ENCODE results near the gene ANXA2R. TPM values are rescaled to one million over a fixed set of nuclear protein-coding genes. Genes with fewer than 3 reads are reported as not detected.

Gene ANXA2R
- total and polyA plus RNA-seq, 9 of the 15 experiments (the other 6 are each of a cell fraction or from before 2014, with no cell fraction given): 2.1 to 4.8 (median 3.4) TPM

- TF ChIP-seq ARID3B (CRISPR knock-in tag; IDR thresholded peaks at IDR 0.05; ENCODE audit: borderline replicate concordance): no peak
- peak; percentile 82 for TF ChIP-seq BACH1 (tag; IDR thresholded peaks at IDR 0.05)
- TF ChIP-seq FUS (optimal IDR thresholded peaks at IDR 0.05; ENCODE audit: low read depth, low read length): no peak
- TF ChIP-seq CTBP1 (IDR thresholded peaks at IDR 0.05; ENCODE audit: borderline replicate concordance): peak; percentile 84; the same call in 1 of the 2 replicates
- TF ChIP-seq PHF8 (IDR thresholded peaks at IDR 0.05; ENCODE audit: borderline replicate concordance, low read length): peak; percentile 32; the same call in 1 of the 2 replicates
- peak; percentile 48; the same call in 1 of the 2 replicates for TF ChIP-seq POLR2G (IDR thresholded peaks at IDR 0.05; ENCODE audit: low read depth, low read length)
- no peak for TF ChIP-seq PCBP1 (IDR thresholded peaks at IDR 0.05; ENCODE audit: low read depth, low read length, poor library complexity, severe bottlenecking)
- no peak for TF ChIP-seq STAG1 (CRISPR knock-in tag; IDR thresholded peaks at IDR 0.05; ENCODE audit: borderline replicate concordance)
- TF ChIP-seq RAD51 (IDR thresholded peaks at IDR 0.05; ENCODE audit: borderline replicate concordance, low read depth): 0 out of 2 replicates have a peak, but pooled peaks have one; percentile 22
- peak; percentile 72 for TF ChIP-seq MYC (IDR thresholded peaks at IDR 0.05; ENCODE audit: low read depth, low read length)
- 0 out of 2 replicates have a peak, but pooled peaks have one; percentile 12 for TF ChIP-seq MYC (CRISPR knock-in tag; IDR thresholded peaks at IDR 0.05; ENCODE audit: borderline replicate concordance, low read depth)
- TF ChIP-seq TCF3 (CRISPR knock-in tag; IDR thresholded peaks at IDR 0.05): peak; percentile 85
- no peak for TF ChIP-seq ZNF197 (CRISPR knock-in tag; IDR thresholded peaks at IDR 0.05; ENCODE audit: low read depth)
- 0 out of 2 replicates have a peak, but pooled peaks have one; percentile 55 for TF ChIP-seq TCFL5 (CRISPR knock-in tag; conservative IDR thresholded peaks at IDR 0.05)
- no peak for TF ChIP-seq SIN3A (IDR thresholded peaks at IDR 0.05; ENCODE audit: borderline replicate concordance in 2 of 2, control insufficient read depth in 1 of 2, low read depth in 2 of 2, low read length in 2 of 2)
- TF ChIP-seq ZNF431 (CRISPR knock-in tag; IDR thresholded peaks at IDR 0.05): no peak
- no peak for TF ChIP-seq ZNF384 (IDR thresholded peaks at IDR 0.05; ENCODE audit: low read depth, low read length)
- no peak for TF ChIP-seq ZNF282 (CRISPR knock-in tag; IDR thresholded peaks at IDR 0.05)
- no peak for TF ChIP-seq IRF2 (CRISPR knock-in tag; IDR thresholded peaks at IDR 0.05)
- TF ChIP-seq E2F1 (CRISPR knock-in tag; IDR thresholded peaks at IDR 0.05): no peak
- no peak for TF ChIP-seq MTF1 (CRISPR knock-in tag; IDR thresholded peaks at IDR 0.05; ENCODE audit: borderline replicate concordance)
- no peak; the same call in 1 of the 2 replicates for TF ChIP-seq POLR2AphosphoS2 (IDR thresholded peaks at IDR 0.05; ENCODE audit: low read length)
- TF ChIP-seq XRCC3 (IDR thresholded peaks at IDR 0.05): no peak
- TF ChIP-seq SPI1 (IDR thresholded peaks at IDR 0.05; ENCODE audit: borderline replicate concordance, low read depth, low read length): peak; percentile 82
Observed at GRCh38 chr5:43075319-43076293, 35.5 kb upstream of the ANXA2R start (continued).

Data from K562 (cell line).